Astrocyte (in vitro differentiated cells and primary cell): ENCODE measurements around the gene SULT2B1. TPM values are rescaled to one million over a fixed set of nuclear protein-coding genes. Genes with fewer than 3 reads are reported as not detected.
"Not testable (repeated sequence)": the region's sequence is repeated elsewhere in the genome, so short reads cannot be mapped to it uniquely, and the experiment has no call there.

ENCODE experiments used
- DNase-seq: peaks from one replicate; pipeline ENCODE4 v3.0.0-alpha.2; 2010; ENCODE audit warnings: low read depth
- FAIRE-seq: peaks from 2 replicates; lab custom pipeline; 2011; peaks lifted over from hg19 to GRCh38; lab: Jason Lieb, UNC
- H2AFZ ChIP-seq: 2 replicates; pipeline ENCODE4 v1.6.0; 2012; ENCODE audit warnings: low read depth, low read length, inconsistent platforms
- H3K27ac ChIP-seq: 2 replicates; pipeline ENCODE4 v1.5.1; 2011; ENCODE audit warnings: low read depth, low read length, inconsistent platforms
- H3K27me3 ChIP-seq: 2 replicates; pipeline ENCODE4 v1.6.0; 2011; ENCODE audit warnings: low read length, inconsistent platforms; ENCODE audit not compliant: insufficient read depth
- H3K36me3 ChIP-seq: 2 replicates; pipeline ENCODE4 v1.5.1; 2011; ENCODE audit warnings: low read length, inconsistent platforms; ENCODE audit not compliant: insufficient read depth
- H3K4me1 ChIP-seq: 2 replicates; pipeline ENCODE4 v1.5.1; 2011; ENCODE audit warnings: low read length, inconsistent platforms; ENCODE audit not compliant: insufficient read depth
- H3K4me2 ChIP-seq: 2 replicates; pipeline ENCODE4 v1.6.0; 2012; ENCODE audit warnings: low read length, inconsistent platforms
- H3K4me3 ChIP-seq: 2 replicates; pipeline ENCODE4 v1.5.1; 2011; ENCODE audit warnings: low read depth, mild to moderate bottlenecking, low read length, inconsistent platforms; ENCODE audit not compliant: insufficient read depth
- H3K79me2 ChIP-seq: 2 replicates; pipeline ENCODE4 v1.6.0; 2012; ENCODE audit warnings: mild to moderate bottlenecking, low read length, inconsistent platforms; ENCODE audit not compliant: insufficient read depth
- H3K9ac ChIP-seq: 2 replicates; pipeline ENCODE4 v1.6.0; 2012; ENCODE audit warnings: mild to moderate bottlenecking, low read length, inconsistent platforms
- H3K9me3 ChIP-seq: 2 replicates; pipeline ENCODE4 v1.5.1; 2012; ENCODE audit warnings: low read depth, mild to moderate bottlenecking, low read length, inconsistent platforms; ENCODE audit not compliant: insufficient read depth
- H4K20me1 ChIP-seq: 2 replicates; pipeline ENCODE4 v1.6.0; 2012; ENCODE audit warnings: low read length, inconsistent platforms; ENCODE audit not compliant: insufficient read depth
- H3K27ac Mint-ChIP-seq: one replicate; pipeline ENCODE4 v1.8.0; 2021; ENCODE audit warnings: mild to moderate bottlenecking, mixed read lengths; ENCODE audit not compliant: unreplicated experiment
- H3K27me3 Mint-ChIP-seq: one replicate; pipeline ENCODE4 v1.8.0; 2021; ENCODE audit warnings: low read depth, mixed read lengths; ENCODE audit not compliant: unreplicated experiment
- H3K36me3 Mint-ChIP-seq: one replicate; pipeline ENCODE4 v1.8.0; 2021; ENCODE audit warnings: low read depth, mixed read lengths; ENCODE audit not compliant: unreplicated experiment
- H3K4me1 Mint-ChIP-seq: one replicate; pipeline ENCODE4 v1.8.0; 2021; ENCODE audit warnings: low read depth, mixed read lengths; ENCODE audit not compliant: unreplicated experiment
- H3K4me3 Mint-ChIP-seq: one replicate; pipeline ENCODE4 v1.8.0; 2021; ENCODE audit warnings: mild to moderate bottlenecking, moderate library complexity, mixed read lengths; ENCODE audit not compliant: unreplicated experiment
- H3K9me3 Mint-ChIP-seq: one replicate; pipeline ENCODE4 v1.8.0; 2021; ENCODE audit warnings: mild to moderate bottlenecking, mixed read lengths; ENCODE audit not compliant: unreplicated experiment
- EZH2 ChIP-seq: IDR thresholded peaks from 2 replicates; pipeline ENCODE4 v1.6.1; 2012; ENCODE audit warnings: mild to moderate bottlenecking, low read length, inconsistent platforms; ENCODE audit not compliant: insufficient read depth
- total RNA-seq: library from RNA; stranded (reverse); gene quantifications from 2 replicates; pipeline ENCODE4 v1.2.1, GENCODE V29; 2021
- TF ChIP-seq, protein P1 (sequence below): IDR thresholded peaks from 2 replicates; pipeline ENCODE4 v1.5.1; 2011; ENCODE audit warnings: low read depth, mild to moderate bottlenecking, inconsistent platforms, low read length, moderate library complexity; ENCODE audit not compliant: insufficient read depth

SULT2B1 gene
- total RNA-seq, 1 donor from 2014 or later, result not detected

DNA sequence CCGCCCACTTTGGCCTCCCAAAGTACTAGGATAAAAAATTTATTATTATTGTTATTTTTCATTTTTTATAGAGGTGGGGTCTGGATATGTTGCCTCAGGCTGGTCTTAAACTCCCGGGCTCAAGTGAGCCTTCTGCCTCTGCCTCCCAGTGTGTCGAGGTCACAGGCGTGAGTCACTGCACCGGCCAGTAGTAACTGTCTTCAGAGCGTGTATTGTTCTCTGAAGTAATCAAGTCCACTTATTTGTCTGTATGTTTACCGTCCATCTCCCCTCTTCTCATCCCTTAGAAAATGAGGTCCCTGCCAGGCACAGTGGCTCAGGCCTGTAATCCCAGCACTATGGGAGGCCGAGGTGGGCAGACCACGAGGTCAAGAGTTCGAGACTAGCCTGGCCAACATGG, 18.2 kb upstream of the SULT2B1 start:
- H3K27ac Mint-ChIP-seq, result no peak overlapping the region
- Histone ChIP-seq H3K27ac (no peak overlapping the region), H3K79me2 (no peaks in the 10 kb centered on the region), H3K9me3 (peaks cover 5% of the 10 kb centered on the region), H3K36me3 (no peaks in the 10 kb centered on the region), H3K9ac (no peak overlapping the region), H4K20me1 (no peaks in the 10 kb centered on the region), H3K27me3 (no peaks in the 10 kb centered on the region), H3K4me3 (no peak overlapping the region), H2AFZ (no peak overlapping the region), H3K4me2 (no peak overlapping the region), H3K4me1 (no peaks in the 10 kb centered on the region)
- H3K27me3 Mint-ChIP-seq, result no peaks in the 10 kb centered on the region
- H3K4me1 Mint-ChIP-seq, result no peaks in the 10 kb centered on the region
- DNase-seq (no peak), FAIRE-seq (no peak)
- H3K9me3 Mint-ChIP-seq, result peaks cover 3% of the 10 kb centered on the region
- no peak overlapping the region for H3K4me3 Mint-ChIP-seq
- no peaks in the 10 kb centered on the region for H3K36me3 Mint-ChIP-seq
- TF ChIP-seq, protein P1, sequence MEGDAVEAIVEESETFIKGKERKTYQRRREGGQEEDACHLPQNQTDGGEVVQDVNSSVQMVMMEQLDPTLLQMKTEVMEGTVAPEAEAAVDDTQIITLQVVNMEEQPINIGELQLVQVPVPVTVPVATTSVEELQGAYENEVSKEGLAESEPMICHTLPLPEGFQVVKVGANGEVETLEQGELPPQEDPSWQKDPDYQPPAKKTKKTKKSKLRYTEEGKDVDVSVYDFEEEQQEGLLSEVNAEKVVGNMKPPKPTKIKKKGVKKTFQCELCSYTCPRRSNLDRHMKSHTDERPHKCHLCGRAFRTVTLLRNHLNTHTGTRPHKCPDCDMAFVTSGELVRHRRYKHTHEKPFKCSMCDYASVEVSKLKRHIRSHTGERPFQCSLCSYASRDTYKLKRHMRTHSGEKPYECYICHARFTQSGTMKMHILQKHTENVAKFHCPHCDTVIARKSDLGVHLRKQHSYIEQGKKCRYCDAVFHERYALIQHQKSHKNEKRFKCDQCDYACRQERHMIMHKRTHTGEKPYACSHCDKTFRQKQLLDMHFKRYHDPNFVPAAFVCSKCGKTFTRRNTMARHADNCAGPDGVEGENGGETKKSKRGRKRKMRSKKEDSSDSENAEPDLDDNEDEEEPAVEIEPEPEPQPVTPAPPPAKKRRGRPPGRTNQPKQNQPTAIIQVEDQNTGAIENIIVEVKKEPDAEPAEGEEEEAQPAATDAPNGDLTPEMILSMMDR, result no peak
- no peak for TF ChIP-seq EZH2

DNA sequence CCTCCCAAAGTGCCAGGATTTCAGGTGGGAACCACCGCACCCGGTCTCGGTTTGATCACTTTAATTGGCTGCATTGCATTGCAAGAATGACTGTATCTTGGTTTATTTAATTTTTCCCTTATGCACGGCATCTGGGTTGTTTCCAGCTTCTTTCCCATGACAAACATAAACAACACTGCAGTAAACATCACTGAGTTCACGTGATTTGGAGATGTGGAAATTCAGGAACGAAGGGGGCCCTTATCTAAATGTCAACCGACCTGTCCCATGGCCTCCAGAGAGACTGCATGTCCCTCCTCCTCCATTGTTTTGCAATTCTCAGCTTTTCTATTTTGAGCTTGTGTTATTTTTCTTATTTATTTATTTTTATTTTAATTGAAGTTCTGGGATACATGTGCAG, 14.4 kb upstream of the SULT2B1 start:
- no peaks in the 10 kb centered on the region for H3K9me3 Mint-ChIP-seq
- H3K27me3 Mint-ChIP-seq, result no peaks in the 10 kb centered on the region
- H3K27ac Mint-ChIP-seq, result no peak overlapping the region
- H2AFZ ChIP-seq, result no peak overlapping the region
- H3K4me3 ChIP-seq, result no peak overlapping the region
- no peaks in the 10 kb centered on the region for H3K4me1 Mint-ChIP-seq
- H3K4me3 Mint-ChIP-seq, result no peak overlapping the region
- H3K27me3 ChIP-seq, result no peaks in the 10 kb centered on the region
- H4K20me1 ChIP-seq, result no peaks in the 10 kb centered on the region
- H3K36me3 ChIP-seq, result no peaks in the 10 kb centered on the region
- no peaks in the 10 kb centered on the region for H3K4me1 ChIP-seq
- H3K4me2 ChIP-seq, result no peak overlapping the region
- no peaks in the 10 kb centered on the region for H3K36me3 Mint-ChIP-seq
- H3K79me2 ChIP-seq, result no peaks in the 10 kb centered on the region
- TF ChIP-seq, protein P1, result no peak
- no peak for TF ChIP-seq EZH2
- no peaks in the 10 kb centered on the region for H3K9me3 ChIP-seq
- no peak overlapping the region for H3K27ac ChIP-seq
- DNase-seq (no peak), FAIRE-seq (no peak)
- H3K9ac ChIP-seq, result no peak overlapping the region

DNA sequence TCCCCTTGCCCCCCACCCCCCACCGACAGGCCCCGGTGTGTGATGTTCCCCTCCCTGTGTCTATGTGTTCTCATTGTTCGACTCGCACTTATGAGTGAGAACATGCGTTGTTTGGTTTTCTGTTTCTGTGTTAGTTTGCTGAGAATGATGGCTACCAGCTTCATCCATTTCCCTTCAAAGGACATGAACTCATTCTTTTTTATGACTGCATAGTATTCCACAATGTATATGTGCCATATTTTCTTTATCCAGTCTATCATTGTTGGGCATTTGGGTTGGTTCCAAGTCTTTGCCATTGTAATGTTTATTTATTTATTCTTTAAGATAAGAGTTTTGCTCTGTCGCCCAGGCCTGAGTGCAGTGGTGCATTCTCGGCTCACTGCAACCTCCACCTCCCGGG, 13.9 kb upstream of the SULT2B1 start:
- not testable (repeated sequence) for FAIRE-seq, H4K20me1 ChIP-seq, DNase-seq, H3K36me3 Mint-ChIP-seq, H3K27ac ChIP-seq, H3K79me2 ChIP-seq, H3K4me3 Mint-ChIP-seq, H3K36me3 ChIP-seq, H3K9me3 Mint-ChIP-seq, H3K4me1 Mint-ChIP-seq, H3K27me3 ChIP-seq, H3K27ac Mint-ChIP-seq, H3K9me3 ChIP-seq, H3K4me1 ChIP-seq, H3K9ac ChIP-seq, H3K4me3 ChIP-seq, H3K4me2 ChIP-seq, H2AFZ ChIP-seq, H3K27me3 Mint-ChIP-seq
